ENCODE measurements around the gene KAT2B.

KAT2B gene

DNA sequence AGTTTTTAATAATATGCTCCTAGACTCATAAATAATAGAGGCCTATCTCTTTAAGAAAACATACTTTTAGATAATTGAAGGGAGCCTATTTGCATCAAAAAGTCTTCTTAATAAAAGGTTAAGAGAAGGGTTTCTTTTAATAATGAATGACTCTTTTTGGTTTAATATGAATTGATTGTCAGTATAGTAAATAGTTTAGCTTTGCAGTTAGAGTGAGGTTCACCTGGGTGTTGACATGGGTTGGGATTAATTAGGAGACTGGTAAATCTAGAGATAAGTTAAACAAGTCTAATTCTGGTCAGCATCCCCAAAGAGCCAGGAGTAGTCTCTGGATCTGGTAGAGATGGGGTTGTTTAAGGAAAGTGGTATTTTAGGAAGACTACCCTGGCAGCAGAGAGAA, 43.0 kb downstream of the KAT2B start:
- Histone ChIP-seq H3K9me3 (ENCODE audit: insufficient read depth, low read length) (no peaks in the 10 kb centered on the region), H3K4me1 (ENCODE audit: insufficient read depth, insufficient read length) (no peaks in the 10 kb centered on the region), H3K9ac (ENCODE audit: insufficient read length, low read depth) (no peak overlapping the region), H3K27me3 (ENCODE audit: insufficient read depth, insufficient read length) (no peaks in the 10 kb centered on the region), H3K36me3 (ENCODE audit: insufficient read depth, insufficient read length, low read length) (no peaks in the 10 kb centered on the region), H3K4me3 (ENCODE audit: insufficient read length, low read depth) (no peak overlapping the region)
- TF ChIP-seq ZNF274 (IDR thresholded peaks at IDR 0.05; ENCODE audit: low read depth, low read length) (no peak), YY1 (IDR thresholded peaks at IDR 0.05; ENCODE audit: insufficient read depth, insufficient read length) (no peak), SUZ12 (IDR thresholded peaks at IDR 0.05; ENCODE audit: extremely low read depth, insufficient read depth, insufficient read length) (no peak)
- DNase-seq (ENCODE audit: low read depth, low spot score), result no peak

DNA sequence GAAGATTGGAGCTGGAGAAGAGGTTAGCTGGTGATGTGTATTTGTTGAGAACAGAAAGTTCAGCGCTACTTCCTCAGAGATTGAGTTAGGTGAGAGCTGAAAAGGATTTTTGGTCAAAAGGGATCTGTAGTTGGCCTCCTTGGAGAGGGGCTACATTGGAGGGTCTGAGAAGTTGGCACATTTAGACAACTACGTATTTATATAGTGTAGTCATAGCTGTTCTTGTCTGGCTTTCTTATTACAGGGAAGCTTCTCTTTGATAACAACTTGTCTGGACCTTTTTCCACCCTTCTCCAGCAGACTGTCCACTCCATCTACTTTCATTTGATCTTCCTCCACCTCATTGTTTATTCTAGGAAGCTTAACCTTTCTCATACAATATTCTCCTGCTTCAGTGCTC, 43.7 kb downstream of the KAT2B start:
- no peaks in the 10 kb centered on the region for H3K36me3 ChIP-seq (ENCODE audit: insufficient read depth, insufficient read length, low read length)
- DNase-seq (ENCODE audit: low read depth, low spot score), result no peak
- H3K9me3 ChIP-seq (ENCODE audit: insufficient read depth, low read length), result no peaks in the 10 kb centered on the region
- no peaks in the 10 kb centered on the region for H3K27me3 ChIP-seq (ENCODE audit: insufficient read depth, insufficient read length)
- TF ChIP-seq YY1 (IDR thresholded peaks at IDR 0.05; ENCODE audit: insufficient read depth, insufficient read length) (no peak), ZNF274 (IDR thresholded peaks at IDR 0.05; ENCODE audit: low read depth, low read length) (no peak), SUZ12 (IDR thresholded peaks at IDR 0.05; ENCODE audit: extremely low read depth, insufficient read depth, insufficient read length) (no peak)
- no peaks in the 10 kb centered on the region for H3K4me1 ChIP-seq (ENCODE audit: insufficient read depth, insufficient read length)
- H3K4me3 ChIP-seq (ENCODE audit: insufficient read length, low read depth), result no peak overlapping the region
- H3K9ac ChIP-seq (ENCODE audit: insufficient read length, low read depth), result no peak overlapping the region

DNA sequence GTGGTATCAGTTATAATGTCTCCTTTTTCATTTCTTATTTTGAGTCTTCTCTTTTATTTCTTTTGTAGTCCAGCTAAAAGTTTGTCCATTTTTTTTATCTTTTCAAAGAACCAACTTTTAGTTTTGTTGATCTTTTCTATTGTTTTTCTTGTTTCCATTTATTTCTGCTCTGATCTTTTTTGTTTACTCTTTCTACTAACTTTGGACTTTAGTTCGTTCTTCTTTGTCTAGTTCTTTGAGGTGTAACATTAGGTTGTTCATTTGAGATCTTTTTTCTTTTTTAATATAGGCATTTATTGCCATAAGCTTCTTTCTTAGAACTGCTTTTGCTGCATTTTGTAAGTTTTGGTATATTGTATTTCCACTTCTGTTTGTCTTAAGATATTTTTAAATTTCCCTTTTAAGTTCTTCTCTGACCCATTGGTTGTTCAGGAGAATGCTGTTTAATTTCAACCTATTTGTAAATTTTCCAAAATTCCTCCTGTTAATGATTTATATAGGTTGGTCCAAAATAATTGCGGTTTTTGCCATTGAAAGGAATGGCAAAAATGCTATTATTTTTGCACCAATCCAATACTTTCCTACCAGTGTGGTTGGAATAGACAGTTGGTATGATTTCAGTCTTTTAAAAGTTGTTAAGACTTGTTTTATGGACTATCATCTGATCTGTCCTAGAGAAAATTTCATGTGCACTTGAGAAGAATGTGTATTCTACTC, 51.2 kb downstream of the KAT2B start:
- TF ChIP-seq YY1 (IDR thresholded peaks at IDR 0.05; ENCODE audit: insufficient read depth, insufficient read length) (no peak), ZNF274 (IDR thresholded peaks at IDR 0.05; ENCODE audit: low read depth, low read length) (no peak), SUZ12 (IDR thresholded peaks at IDR 0.05; ENCODE audit: extremely low read depth, insufficient read depth, insufficient read length) (no peak)
- Histone ChIP-seq H3K4me1 (ENCODE audit: insufficient read depth, insufficient read length) (no peaks in the 10 kb centered on the region), H3K4me3 (ENCODE audit: insufficient read length, low read depth) (no peak overlapping the region), H3K36me3 (ENCODE audit: insufficient read depth, insufficient read length, low read length) (no peaks in the 10 kb centered on the region), H3K27me3 (ENCODE audit: insufficient read depth, insufficient read length) (no peaks in the 10 kb centered on the region), H3K9ac (ENCODE audit: insufficient read length, low read depth) (no peak overlapping the region), H3K9me3 (ENCODE audit: insufficient read depth, low read length) (peaks cover 7% of the 10 kb centered on the region; the same call in 1 of the 2 replicates)
- DNase-seq (ENCODE audit: low read depth, low spot score), result no peak

DNA sequence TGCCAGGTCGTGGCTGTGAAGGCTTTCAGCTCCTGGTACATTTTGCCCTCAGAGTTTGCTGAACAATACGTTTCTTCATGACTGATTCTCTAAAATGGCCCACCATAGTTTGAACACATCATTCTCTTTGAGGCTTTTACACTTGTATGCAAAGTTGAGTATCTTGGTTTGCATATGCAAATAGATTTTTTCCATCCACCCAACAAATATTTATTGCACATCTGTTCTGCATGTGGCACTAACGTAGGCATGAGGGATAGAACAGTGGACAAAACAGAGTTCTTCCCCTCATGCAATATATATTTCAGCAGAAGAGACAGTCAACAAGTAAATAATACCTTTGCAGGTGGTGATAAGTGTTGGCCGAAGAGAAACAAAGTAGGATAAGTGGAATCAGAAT, 55.2 kb downstream of the KAT2B start:
- Histone ChIP-seq H3K36me3 (ENCODE audit: insufficient read depth, insufficient read length, low read length) (no peaks in the 10 kb centered on the region), H3K4me3 (ENCODE audit: insufficient read length, low read depth) (no peak overlapping the region), H3K4me1 (ENCODE audit: insufficient read depth, insufficient read length) (no peaks in the 10 kb centered on the region), H3K27me3 (ENCODE audit: insufficient read depth, insufficient read length) (no peaks in the 10 kb centered on the region), H3K9ac (ENCODE audit: insufficient read length, low read depth) (no peak overlapping the region), H3K9me3 (ENCODE audit: insufficient read depth, low read length) (no peaks in the 10 kb centered on the region)
- no peak for DNase-seq (ENCODE audit: low read depth, low spot score)
- TF ChIP-seq YY1 (IDR thresholded peaks at IDR 0.05; ENCODE audit: insufficient read depth, insufficient read length) (no peak), ZNF274 (IDR thresholded peaks at IDR 0.05; ENCODE audit: low read depth, low read length) (no peak), SUZ12 (IDR thresholded peaks at IDR 0.05; ENCODE audit: extremely low read depth, insufficient read depth, insufficient read length) (no peak)

DNA sequence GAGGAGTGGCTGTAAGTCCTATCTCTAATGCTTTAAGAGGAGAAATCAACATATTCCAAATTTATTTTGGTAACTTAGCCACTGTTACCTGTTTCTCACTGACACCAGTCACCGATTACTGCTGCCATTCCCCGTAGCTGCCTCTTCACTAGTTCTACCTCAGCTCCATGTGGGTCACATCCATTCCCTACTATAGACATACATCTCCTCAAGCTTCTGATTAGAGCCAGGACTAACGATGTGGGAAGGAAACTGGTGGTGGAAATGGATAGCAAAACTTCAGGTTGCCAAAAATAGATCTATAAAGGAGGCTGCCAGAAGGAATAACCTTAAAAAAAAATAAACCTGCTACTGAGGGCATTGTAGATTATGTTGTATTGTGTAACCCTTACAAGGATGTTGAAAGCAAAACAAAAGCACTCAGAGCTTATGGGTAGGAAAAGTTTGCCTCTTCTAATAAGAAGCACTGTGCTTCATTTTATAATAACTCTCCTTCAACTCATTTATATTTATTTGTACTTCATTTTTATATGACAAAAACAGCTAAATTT, 56.0 kb downstream of the KAT2B start:
- H3K4me1 ChIP-seq (ENCODE audit: insufficient read depth, insufficient read length), result no peaks in the 10 kb centered on the region
- DNase-seq (ENCODE audit: low read depth, low spot score), result no peak
- no peaks in the 10 kb centered on the region for H3K36me3 ChIP-seq (ENCODE audit: insufficient read depth, insufficient read length, low read length)
- H3K4me3 ChIP-seq (ENCODE audit: insufficient read length, low read depth), result no peak overlapping the region
- no peaks in the 10 kb centered on the region for H3K27me3 ChIP-seq (ENCODE audit: insufficient read depth, insufficient read length)
- H3K9me3 ChIP-seq (ENCODE audit: insufficient read depth, low read length), result no peaks in the 10 kb centered on the region
- TF ChIP-seq SUZ12 (IDR thresholded peaks at IDR 0.05; ENCODE audit: extremely low read depth, insufficient read depth, insufficient read length), result no peak
- H3K9ac ChIP-seq (ENCODE audit: insufficient read length, low read depth), result no peak overlapping the region

DNA sequence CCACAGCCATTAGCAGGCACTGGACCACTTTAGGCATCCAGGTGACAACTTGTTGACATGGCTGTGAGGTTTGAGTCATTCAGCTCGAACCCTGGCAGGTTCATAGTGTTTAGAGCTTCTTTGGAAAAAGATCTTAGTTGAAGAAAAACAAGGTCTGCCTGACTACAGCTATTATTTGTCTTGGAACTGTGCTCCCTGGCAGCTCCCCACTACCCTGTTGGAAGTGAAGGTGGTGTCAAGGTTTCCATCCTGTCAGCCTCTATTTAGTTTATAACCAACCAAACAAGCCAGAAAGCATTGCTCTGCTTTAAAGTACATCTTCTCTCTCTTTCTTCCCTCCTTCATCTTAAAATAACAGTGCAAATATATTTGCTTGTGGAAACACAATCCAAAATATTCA, 56.8 kb downstream of the KAT2B start:
- TF ChIP-seq YY1 (IDR thresholded peaks at IDR 0.05; ENCODE audit: insufficient read depth, insufficient read length), result no peak
- TF ChIP-seq SUZ12 (IDR thresholded peaks at IDR 0.05; ENCODE audit: extremely low read depth, insufficient read depth, insufficient read length), result no peak
- no peak for TF ChIP-seq ZNF274 (IDR thresholded peaks at IDR 0.05; ENCODE audit: low read depth, low read length)
- Histone ChIP-seq H3K4me3 (ENCODE audit: insufficient read length, low read depth) (no peak overlapping the region), H3K27me3 (ENCODE audit: insufficient read depth, insufficient read length) (no peaks in the 10 kb centered on the region), H3K9ac (ENCODE audit: insufficient read length, low read depth) (no peak overlapping the region), H3K36me3 (ENCODE audit: insufficient read depth, insufficient read length, low read length) (no peaks in the 10 kb centered on the region), H3K4me1 (ENCODE audit: insufficient read depth, insufficient read length) (no peaks in the 10 kb centered on the region), H3K9me3 (ENCODE audit: insufficient read depth, low read length) (no peaks in the 10 kb centered on the region)
- no peak for DNase-seq (ENCODE audit: low read depth, low spot score)

DNA sequence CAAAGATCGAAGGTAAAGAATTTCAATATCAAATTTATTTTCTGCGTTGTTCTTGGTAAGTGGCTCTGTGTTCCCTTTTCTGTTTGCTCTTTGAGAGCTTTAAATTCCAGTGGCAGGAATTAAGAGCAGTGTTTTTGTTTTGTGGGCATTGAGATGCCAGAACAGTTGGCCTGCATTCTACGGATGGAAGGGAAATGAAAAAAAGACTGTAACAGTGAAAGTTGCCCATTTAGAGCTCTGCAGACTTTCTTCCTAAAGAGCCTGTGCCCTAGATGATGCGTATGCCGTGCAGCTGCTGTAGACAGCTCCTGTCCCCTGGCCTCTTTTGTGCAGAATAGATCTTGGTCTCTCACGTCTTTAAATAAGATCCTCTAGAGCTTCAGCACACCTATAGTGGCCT, 58.8 kb downstream of the KAT2B start:
- DNase-seq (ENCODE audit: low read depth, low spot score), result no peak
- Histone ChIP-seq H3K9me3 (ENCODE audit: insufficient read depth, low read length) (no peaks in the 10 kb centered on the region), H3K4me1 (ENCODE audit: insufficient read depth, insufficient read length) (no peaks in the 10 kb centered on the region), H3K9ac (ENCODE audit: insufficient read length, low read depth) (no peak overlapping the region), H3K27me3 (ENCODE audit: insufficient read depth, insufficient read length) (no peaks in the 10 kb centered on the region), H3K36me3 (ENCODE audit: insufficient read depth, insufficient read length, low read length) (no peaks in the 10 kb centered on the region), H3K4me3 (ENCODE audit: insufficient read length, low read depth) (no peak overlapping the region)
- TF ChIP-seq SUZ12 (IDR thresholded peaks at IDR 0.05; ENCODE audit: extremely low read depth, insufficient read depth, insufficient read length), result no peak
- TF ChIP-seq ZNF274 (IDR thresholded peaks at IDR 0.05; ENCODE audit: low read depth, low read length), result no peak
- TF ChIP-seq YY1 (IDR thresholded peaks at IDR 0.05; ENCODE audit: insufficient read depth, insufficient read length), result no peak

Measured in NT2/D1 (cell line).